GDM1 (cell line): ENCODE data around the gene FLT3.
"Not testable (repeated sequence)": the region's sequence is repeated elsewhere in the genome, so short reads cannot be mapped to it uniquely, and the experiment has no call there.

Source experiments
- DNase-seq: peaks from one replicate; lab custom pipeline; 2025; lab: John Stamatoyannopoulos, UW

Gene FLT3

DNA sequence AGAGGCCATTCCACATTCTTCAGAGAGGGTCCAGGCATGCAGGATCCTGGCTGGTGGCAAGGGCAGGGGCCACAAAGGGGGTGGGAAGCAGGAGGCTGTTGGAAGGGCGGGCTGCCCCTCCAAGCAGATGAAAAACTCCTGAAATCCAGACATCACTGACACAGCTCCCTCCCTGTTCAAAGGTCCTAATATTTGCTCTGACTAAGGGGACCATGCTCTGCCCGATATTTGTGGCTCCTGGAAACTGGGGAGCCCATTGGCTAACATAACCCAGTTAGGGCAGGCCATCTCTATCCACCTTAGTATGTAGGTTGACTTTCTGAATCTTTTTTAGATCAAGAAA, 127.9 kb downstream of the FLT3 start:
- DNase-seq = no peak

DNA sequence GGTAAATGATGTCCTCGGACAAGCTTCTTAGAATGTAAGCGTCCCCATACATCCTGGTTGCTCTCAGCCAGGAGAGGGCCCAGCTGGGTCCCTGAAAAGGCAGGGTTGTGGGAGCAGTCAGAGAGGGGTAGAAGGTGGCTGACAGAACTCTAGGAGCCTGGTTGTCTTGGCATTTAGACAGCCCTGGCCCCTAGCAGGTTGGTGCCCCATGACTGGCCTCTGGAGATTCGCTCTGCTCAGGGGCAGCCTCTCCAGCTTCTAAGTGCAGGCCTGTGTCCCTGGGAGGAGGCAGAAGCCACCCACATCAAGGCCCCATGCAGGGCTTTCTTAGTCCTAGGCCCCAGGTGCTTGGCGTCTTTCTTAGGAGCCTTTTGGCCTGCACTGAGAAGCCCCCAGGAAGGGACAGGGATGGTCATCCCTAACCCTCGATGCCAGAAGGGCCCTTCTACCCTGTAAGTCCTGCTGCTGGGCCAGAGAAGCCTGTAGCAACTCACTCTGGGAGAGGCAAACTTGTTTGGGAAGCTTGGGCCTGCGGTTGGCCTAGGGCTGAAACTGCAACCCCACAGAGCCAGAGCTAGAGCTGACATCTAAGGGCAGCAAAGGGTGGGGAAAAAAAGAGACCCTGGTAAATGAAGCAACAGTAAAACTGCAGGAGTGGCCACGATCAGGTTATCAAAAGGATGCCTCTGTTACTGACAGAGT, 128.4 kb downstream of the FLT3 start:
- no peak for DNase-seq

DNA sequence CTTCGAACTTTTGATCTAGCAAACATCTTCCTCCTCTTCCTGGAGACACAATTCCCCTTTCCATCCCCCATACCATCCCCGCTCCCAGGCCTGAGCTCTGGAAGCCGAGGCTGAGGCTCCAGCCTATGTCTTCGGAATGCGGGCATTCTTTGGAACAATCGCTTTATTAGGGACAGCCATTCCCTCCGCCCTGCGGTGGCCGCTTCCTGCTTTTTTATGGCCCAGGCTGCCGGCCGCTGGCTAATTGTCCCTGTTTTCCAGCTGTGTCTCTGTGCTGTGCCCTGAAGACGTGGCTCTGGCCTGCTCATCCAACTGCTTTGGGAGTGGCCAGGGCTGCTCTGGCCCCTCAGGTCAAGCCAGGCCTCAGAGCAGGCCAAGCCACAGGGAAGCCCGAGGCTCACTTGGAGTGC, 129.1 kb downstream of the FLT3 start:
- no peak for DNase-seq

- DNase-seq = no peak
These were observed 129.8 kb downstream of the FLT3 start for GRCh38 chr13:27970382-27971235.

DNA sequence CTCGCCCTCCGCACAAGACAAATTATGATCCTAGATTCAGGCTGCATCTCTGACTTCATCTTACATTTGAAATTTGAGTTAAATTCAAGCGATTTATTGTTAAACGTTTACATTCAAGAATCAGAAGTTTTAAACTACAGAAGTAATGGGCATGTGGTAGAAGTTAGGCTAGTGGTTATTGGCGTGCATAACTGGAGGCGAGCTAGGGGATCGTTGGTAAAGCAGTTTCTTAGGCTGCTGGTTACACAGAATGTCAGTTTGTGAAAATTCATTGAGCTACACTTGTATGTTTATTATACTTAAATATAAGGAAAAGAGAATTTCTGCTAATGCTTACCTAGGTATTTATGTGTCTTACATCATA, 130.5 kb downstream of the FLT3 start:
- DNase-seq = no peak

GRCh38 chr13:27969082-27969865, 131.1 kb downstream of the FLT3 start, which contains the start of gene CDX2:
Gene CDX2 (minus strand): TSS chr13:27969315. CDS start chr13:27969006, 309 bp downstream.
- DNase-seq = no peak

DNA sequence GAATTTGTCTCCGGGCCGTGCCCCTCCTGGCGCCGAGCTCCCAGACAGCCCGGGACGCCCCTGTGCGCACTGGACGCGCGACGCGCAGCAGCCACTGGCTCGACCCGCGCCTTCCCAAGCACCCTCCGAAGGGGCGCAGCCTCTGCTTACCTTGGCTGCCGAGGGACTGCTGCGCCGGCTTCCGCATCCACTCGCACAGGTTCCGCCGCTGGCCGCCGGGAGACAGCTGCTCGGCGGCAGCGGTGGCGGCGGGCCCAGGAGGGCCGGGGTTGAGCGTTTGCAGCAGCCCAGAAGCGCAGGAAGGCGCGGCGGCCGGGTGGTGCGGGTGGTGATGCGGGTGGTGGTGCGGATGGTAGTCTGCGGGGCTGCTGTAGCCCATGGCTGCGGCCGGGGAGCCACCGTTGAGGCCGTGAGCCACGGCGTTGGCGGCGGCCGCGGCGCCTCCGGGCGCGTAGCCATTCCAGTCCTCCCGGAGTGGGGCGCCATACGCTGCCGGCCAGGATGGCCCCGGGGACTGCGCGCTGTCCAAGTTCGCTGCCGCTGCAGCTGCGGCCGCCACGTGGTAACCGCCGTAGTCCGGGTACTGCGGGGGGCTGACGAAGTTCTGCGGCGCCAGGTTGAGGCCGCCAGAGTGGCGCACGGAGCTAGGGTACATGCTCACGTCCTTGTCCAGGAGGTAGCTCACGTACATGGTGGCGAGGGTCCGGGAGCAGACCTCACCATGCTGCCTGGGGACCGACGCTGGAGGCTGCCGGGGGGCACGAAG, 131.9 kb downstream of the FLT3 start:
- DNase-seq = no peak

- no peak for DNase-seq
These were observed 132.6 kb downstream of the FLT3 start for GRCh38 chr13:27967736-27968315.

GRCh38 chr13:27967203-27967735, 133.1 kb downstream of the FLT3 start:
- no peak for DNase-seq

GRCh38 chr13:27966641-27967202, 133.7 kb downstream of the FLT3 start:
- DNase-seq = no peak

DNA sequence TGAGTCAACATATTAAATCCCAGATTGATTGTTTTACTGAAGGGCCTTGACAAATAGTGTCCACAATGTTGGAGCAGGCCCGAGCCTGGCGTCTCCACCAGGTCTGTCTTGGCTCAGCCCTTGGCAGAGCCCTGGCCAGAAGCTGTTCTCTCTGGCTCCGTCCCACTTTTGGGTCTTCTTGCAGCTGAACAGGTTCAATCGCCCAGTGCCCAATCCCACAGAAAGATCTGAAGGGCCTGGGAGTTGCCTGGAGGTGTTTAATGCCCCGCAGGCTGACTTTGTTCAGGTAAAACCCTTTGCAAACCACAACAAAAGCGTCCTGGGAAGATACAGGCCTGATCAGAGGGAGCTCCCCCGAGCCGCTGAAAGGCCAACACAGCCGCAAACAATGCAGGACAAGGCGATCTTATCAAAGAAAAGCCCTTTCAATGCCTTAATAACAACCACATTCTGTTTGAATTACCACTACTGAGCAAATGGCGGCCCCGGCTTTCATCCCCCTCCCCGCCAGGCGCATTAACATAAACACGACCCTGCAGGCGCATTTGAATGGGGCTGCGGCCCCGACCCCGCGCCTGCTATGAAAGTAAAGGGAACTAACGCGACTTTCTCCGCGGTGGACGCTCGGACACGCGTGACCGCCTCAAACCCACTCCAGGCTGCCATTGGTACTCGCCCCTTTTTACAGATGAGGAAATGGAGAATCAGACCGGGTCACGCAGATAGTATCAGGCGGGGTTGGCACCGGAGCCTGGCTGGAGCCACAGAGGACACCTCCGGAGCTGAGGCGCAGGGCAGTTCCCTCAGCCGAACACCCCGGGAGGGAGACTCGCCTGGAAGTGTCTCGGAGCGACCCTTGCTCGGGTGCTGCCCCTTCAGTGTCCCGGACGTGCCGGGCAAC, 134.4 kb downstream of the FLT3 start:
- no peak for DNase-seq

DNA sequence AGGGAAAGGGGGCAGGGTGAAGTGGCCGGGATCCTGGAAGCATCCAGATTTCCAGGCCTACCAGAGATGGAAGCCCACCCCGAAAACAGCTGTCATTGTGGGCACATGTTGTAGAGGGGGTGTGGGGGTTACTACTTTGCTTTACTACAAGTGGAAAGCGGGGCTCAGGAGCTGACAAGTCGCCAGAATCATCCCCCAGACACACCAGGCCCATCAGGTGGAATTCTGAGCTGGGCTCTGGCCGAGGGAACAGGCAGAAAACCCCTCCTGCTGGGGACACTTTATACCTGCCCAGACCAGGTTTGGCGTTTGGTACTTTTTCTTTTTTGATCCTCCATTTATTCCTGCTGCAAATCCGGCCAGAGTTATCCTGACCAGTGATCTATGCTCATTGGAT, 135.0 kb downstream of the FLT3 start:
- no peak for DNase-seq

- no peak for DNase-seq
These were observed 135.5 kb downstream of the FLT3 start for GRCh38 chr13:27964741-27965323.

DNA sequence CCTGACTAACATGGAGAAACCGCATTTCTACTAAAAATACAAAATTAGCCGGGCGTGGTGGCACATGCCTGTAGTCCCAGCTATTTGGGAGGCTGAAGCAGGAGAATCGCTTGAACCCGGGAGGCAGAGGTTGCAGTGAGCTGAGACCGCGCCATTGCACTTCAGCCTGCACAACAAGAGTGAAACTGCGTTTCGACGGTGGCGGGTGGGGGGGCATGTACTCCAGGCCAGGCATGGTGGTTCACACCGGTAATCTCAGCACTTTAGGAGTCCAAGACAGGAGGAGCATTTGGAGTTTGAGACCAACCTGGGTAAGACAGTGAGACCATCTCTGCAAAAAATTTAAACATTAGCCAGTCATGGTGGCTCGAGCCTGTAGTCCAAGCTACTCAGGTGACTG, 136.2 kb downstream of the FLT3 start:
- not testable (repeated sequence) for DNase-seq

DNA sequence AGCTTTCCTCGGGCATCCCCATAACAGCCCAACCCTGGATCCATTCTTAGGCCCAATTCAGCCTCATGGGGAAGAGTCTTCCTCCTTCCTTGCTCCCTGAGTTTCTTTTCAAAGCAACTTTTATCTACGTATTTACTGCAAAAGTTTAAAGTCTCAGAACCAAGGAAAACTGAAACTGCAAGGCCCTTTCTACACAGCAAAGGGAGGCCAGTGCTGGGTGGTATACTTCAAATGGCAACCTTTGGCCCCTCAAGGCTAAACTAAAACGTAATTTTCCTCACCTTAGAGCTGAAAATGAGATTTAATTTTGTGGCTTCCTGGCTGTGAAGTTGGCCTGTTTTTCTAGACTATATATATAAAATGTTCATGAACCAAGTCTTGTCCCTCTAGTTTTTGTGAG, 136.9 kb downstream of the FLT3 start:
- no peak for DNase-seq

- no peak for DNase-seq
These were observed 137.4 kb downstream of the FLT3 start for GRCh38 chr13:27962982-27963381.

DNA sequence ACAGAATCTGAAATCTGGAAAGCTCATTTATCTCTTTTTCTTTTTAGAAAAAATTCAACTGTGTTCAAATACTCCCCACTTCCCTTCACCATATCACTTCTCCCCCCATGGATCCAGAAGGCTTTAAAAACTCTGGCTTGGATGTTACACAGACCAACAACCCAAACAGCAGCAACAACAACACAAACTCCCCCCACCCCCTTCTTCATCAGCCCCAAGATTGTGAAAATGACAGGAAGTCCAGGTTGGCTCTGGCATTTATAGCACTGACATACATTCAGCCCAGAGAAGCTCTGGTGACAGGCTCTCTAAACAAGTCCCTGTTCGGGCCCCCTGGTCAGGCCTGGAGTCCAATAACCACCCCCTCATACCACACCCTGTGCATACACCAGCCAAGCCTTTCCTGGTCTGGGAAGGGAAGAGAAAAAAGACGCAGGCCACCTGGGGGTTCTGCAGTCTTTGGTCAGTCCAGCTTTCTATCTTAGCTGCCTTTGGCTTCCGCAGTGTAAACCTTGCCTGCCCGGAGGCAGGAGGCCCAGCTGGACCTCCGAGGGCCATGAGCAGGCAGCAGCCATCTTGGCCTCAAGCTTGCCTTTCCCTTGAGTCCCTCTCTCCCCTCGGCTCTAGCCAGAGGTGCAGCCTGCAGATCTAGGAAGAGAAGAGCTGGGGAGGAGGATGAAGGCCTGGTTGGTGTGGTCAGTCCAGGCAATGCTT, 138.1 kb downstream of the FLT3 start:
- no peak for DNase-seq

- DNase-seq = no peak
These were observed 138.9 kb downstream of the FLT3 start for GRCh38 chr13:27961227-27962085.
